Embryonic facial prominence (tissue), 1 donor: ENCODE results near the gene E2F1.
A peak's percentile ranks its signal among the peaks of the same experiment; 100 is the strongest.

ENCODE experiments used
- DNase-seq: peaks from one replicate; pipeline ENCODE4 v3.0.0-alpha.2; 2016; ENCODE audit errors: extremely low spot score

E2F1 gene

DNA sequence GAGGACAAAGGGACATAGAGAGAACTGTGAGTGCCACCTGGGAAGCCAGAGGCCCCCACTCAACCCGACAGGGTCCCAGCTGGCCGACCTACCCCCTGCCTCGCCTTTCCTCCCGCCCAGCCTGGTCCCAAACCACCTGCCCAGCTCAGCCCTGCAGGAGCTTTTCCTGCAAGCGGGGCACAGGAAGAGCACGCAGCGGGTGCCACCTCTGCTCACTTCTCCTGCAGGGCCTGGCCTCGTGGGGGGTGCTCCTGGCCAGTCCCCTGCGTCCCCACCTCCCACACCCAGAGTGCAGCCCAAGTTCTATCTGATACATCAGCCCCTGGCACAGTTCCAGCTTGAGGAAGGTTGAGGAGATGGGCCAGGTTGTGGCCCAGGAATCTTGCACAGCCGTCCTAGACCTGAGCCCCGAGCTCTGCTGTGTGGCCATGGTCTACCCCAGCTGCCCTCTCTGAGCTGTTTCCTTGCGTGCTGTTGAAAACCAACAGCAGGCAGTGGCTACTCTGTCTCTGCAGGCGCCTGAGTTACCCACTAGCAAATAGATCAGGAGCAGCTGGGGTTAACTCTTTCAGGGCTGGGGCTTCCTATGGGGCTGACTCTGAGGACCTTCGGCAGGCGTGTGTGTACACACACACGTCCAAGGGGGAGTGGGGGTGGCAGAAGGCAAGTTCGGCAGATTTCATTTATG, 13.6 kb downstream of the E2F1 start:
- no peak for DNase-seq

DNA sequence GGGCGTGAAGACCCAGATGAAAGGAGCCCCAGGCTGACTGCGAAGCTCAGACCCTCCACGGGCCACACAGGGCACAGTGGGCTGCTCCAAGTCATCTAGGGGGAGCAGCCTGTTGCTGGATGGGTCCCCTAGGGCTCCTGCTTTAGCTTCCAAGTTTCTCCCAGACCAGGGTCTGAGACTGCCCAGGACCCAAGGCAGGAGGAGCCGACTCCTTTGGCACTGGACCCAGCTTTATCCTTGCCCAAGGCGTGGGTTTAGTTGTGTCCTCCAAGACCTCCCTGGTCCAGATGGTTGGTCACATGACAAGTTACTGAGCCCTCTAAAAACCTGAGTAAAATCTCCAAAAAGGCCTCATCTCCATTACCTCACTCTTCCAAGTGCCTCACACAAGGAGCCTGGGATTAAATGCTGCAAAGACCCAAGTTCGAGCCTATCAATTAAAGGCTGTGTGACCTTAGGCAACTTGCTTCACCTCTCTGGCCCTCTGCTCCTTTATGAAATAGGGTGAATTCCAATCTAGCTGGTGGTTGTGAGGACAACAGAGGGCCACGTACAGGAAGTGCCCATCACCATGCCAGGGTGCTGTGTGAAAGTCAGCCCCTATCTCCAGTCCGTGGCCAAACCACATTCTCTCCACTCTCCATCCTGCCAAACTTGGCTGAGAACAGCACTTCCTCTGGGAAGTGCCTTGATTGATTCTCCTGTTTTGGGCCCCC, 14.5 kb downstream of the E2F1 start:
- no peak for DNase-seq

DNA sequence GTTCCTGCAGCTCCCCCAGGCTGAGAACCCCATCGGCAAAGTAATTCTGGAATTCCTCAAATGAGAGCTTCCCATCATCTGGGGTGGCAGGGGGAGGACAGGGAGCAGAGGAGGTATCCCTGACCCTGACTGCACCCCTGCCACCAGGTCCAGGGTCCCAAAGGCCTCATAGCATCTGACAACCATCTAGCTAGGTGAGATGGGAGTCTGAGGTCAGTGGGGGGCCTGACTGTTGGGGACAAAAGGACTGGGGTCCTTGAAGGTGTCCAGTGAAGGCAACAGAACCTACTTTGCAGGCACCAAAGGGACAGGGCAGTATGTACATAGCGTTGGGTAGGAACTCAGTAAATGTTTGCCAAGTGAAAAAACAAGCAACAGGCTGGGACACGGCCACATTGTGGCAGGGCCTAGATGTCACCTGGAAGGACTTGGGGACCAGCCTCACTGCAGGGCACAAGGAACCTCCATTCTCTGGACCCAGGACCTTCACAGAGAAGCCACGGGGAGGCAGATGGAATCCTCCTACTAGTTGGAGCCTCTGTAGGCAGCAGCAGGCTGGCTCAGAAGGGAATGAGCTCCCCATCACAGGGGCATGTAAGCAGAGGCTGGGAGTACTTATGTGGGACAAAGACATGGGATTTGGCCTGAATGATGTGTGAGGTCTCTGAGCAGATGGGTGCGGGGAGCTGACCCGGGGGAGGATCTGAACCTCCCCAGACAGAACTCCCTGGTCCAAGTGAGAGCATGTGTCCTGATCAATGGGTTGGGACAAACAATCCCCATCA, 15.3 kb downstream of the E2F1 start:
- no peak for DNase-seq

DNA sequence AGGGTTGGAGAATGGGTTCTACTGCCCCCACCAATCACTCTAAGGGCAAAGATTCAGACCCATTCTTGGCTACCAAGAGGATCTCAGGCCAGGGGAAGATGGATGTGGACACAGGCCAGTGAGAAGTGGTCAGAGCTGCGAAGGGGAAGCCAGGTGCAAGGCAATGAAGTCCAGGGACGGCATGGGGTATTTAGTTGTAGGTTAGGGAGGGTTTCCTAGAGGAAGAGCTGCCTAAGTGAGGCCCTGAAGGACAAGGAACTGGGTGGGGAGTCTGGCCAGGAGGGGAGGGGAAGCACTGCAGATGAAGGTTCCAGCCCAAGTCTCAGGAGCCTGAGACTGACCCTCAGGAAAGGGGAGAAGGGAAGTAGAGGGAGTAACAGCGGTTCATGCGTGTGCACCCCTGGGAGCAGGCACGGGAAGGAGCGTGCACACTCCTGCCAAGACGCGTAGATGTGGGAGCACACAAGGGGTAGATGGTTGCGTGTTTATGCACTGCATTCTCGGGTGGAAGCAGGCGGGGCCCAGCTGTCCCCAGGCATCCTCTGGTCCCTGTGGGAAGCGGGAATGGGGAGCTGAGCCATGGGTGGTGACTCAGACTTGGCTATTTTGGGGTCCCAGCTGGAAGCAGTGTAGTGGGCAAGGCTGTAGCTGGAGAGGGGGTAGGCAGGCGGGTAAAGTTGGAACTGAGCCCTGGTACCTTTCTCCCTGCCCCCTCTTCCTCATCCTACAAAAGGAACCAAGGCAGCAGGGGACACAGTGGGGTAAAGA, 16.1 kb downstream of the E2F1 start:
- DNase-seq, result no peak

DNA sequence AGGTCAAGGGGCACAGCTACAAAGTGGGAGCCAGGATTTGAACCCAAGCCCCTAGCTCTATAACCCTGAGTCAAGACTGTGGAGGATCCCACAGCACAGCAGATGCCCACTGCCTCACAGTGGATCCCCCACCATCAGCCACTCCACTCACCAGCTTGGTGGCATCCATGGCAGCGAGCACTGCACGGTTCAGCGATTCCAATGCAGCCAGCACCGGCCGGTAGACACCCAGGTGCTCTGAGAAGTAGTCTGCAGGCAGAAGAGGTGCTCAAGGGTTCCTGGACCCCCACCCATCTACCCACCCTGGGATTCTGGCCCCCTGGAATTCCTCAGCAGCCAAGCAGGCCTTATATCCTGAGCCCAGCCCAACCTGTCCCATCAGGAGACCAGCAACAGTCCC, 17.0 kb downstream of the E2F1 start:
- no peak for DNase-seq

DNA sequence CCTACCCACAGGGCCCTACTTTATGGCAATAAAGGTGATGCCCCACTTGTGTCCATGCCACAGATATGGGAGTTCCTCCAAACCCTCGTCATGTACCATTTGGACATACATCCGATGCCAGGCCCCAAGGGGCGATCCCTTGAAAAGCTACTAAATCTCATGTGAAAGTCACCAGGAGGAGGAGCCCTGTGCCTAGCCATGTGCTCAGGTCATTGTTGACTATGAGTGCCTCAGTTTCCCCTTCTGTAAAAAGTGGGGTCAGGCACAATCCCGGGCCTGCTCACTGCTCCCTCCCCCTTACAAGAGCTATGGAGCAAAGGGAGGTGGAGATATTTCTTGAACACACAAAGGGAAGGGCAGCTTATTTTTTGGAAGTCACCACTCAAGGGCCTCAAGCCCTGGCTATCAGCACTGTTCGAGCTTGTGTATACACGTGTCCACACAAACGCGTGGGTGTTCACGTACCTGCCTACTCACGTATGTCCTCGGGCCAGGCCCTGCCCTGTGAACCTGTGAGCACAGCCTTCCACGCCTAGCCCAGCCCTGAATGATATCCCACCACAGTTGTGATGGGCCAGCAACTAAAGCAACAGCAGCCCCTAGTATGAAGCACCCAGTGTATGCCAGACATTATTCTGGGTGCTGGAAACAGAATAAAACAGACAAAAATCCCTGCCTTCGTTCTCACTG, 17.6 kb downstream of the E2F1 start:
- DNase-seq, result no peak

DNA sequence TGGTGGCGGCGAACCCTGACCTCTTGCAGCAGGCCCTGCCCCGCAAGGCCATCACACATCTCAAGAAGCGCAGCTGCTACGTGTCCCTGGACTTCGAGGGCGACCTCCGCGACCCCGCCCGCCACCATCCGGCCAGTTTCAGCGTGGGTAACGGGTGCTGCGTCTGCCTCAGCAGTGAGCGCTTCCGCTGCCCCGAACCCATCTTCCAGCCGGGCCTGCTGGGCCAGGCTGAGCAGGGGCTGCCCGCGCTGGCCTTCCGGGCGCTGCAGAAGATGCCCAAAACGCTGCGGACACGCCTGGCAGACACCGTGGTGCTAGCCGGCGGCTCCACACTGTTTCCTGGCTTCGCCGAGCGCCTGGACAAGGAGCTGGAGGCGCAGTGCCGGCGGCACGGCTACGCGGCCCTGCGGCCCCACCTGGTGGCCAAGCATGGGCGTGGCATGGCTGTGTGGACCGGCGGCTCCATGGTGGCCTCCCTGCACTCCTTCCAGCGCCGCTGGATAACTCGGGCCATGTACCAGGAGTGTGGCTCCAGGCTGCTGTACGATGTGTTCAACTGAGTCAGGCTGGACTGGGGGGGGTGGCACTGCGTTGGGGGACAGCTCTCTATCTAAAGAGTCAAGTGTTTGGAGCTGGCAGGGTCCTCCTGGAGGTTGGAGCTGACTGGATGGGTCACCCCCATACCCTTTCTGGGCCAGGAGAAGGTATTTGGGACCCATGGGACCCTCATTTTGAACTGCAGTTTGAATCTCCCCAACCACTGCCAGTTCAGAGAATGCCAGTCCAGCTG, 18.3 kb downstream of the E2F1 start:
- no peak for DNase-seq

DNA sequence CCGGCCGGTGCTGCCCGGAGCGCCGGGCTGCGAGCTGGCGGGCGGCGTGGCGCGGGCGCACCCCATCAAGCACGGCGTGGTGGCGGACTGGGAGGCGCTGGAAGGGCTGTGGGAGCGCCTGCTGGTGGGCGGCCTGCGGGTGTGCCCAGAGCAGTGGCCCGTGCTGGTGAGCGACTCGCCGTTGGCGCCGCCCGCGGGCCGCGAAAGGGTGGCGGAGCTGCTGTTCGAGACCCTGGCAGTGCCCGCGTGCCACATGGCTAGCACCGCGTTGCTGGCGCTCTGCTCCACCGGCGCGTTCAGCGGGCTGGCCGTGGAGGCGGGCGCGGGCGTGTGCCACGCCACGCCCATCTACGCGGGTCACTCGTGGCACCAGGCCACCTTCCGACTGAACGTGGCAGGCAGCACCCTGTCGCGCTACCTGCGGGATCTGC, 18.9 kb downstream of the E2F1 start:
- DNase-seq, result no peak

DNA sequence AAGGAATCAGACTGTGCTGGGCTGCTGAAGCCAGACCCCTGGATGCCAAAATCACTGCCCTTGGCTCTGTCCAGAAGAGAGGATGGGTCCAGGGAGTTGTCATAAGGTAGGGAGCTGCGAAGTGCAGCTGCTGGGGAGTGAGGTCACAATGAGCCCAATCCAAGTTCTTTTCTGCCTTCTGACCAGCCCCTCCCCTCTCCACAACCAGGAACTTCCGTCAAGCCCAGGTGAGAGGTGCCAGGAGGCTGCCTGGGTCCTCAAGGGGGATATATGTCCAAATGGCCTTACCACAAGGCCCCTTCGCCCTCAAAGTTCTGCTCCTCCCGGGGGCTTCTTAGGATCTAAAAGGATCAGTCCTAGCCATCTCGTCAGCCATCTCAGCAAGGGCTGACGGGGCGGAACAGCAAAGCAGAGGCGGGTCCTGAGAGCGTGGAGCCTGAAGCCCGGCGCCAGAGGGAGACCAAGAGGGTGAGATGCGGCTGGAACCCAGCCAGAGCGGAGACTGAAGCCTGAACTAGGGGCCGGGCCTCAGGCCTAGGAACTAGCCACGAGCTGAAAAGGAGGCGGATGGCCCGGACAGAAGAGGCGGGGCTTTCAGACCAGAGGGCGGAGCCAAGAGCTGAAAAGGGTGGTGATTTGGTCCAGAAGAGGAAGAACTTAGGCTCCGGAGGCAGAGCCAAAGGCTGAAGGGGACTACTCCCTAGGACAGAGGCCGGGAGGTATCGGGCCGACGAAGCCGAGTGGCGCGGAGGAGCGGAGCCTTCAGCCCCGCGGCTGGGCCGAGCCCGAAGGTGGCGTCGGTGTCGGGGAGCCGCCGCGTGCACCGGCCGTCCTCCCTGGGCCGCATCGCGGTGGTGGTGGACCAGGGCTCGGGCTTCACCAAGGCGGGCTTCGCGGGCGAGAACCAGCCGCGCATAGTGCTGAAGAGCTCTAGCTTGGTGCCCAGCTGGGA, 19.6 kb downstream of the E2F1 start, which contains the start of gene ACTL10:
Gene ACTL10 (plus strand): TSS at position 651 of the 952 bp plus-strand sequence. CDS start 555 bp downstream, outside the sequence.
- peak; percentile 70 for DNase-seq

DNA sequence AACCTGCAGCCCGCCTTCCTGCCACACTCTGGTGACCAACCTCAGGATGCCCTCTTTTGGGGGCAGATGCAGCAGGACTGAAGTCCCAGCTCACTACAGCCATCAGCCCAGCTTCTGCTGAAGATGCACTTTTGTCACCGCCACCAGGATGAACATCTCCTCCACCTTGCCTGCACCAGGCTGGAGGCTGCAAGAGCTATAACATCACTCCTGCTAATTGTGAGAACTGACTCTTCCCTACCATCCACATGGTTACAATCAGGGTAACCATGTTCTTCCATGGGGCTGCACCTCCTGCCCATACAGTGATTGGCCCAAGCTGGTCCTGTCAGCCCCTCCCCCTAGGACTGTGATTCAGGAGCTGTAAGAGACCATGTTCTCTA, 21.4 kb downstream of the E2F1 start:
- no peak for DNase-seq

DNA sequence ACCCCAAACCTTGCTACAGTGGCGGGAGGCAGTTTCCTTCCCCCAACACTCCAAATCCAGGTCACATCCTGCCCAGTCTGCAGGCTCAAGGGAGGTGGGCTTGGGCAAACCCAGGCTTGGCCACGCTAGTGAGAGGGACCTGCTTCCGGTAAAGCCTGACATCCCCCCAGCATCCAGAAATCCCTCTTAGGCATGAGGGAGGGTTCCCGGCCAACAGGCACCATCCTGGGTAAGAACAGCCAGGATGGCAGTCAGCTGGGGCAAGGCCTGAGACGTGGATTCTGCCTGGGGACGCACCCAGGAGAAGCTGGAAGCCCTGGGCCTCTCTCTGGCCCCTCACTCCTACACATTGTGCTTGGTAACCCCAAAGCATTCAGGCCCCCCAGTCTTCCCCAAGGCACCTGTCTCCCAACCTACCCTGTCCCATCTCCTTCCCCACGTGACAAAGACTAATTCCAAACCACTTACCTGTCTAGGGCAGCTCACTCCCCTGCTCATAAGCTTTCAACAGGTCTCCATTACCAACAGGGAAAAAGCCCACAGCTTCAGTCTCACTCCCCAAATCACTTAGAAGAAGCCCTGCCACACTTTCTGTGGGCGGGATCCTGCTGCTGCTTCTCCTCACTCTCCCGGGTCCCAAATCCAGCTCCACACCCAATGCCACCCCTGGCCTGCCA, 22.0 kb downstream of the E2F1 start:
- no peak for DNase-seq

DNA sequence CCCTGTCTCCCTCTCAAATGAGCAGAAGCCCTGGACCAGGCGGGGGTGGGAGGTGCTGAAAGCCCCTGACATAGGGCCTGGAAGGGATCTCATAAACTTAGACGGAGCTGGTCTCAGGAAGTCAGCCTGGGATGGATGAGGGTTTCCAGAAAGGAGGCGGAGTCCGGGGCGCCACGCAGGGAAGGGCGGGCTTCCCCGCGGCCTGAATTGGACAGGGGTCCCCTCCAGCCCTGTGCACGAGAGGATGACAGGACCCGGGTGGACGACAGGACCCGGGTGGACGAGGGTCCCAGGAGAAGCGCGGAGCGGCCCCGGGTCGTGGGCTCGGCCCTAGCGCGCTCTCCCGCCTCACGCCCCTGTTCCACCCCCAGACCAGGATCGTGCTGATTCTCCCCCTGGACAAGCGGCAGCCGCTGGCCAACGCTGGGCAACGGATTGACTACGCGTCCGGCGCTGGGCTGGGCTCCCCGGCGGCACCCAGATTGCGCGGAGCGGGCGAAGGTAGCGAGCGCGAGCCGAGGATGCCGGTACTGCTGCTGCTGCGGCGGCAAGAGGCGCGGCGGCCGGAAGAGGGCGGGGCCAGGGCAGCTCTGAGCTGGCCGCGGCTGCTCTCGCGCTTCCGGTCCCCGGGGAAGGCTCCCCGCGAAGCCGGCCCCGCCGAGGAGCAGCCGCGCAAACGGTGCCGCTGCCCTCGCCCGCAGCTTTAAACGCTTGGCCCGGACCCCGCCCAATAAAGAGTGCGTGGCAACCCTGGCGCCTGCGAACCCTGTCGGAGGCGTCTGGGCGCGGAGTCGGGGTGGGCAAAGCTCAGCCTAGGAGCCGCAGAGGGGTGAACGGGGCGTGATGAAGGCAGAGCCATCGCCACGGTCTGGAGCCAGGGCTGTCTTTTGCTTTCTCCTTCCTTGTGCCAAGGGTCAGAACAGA, 22.8 kb downstream of the E2F1 start:
- no peak for DNase-seq

DNA sequence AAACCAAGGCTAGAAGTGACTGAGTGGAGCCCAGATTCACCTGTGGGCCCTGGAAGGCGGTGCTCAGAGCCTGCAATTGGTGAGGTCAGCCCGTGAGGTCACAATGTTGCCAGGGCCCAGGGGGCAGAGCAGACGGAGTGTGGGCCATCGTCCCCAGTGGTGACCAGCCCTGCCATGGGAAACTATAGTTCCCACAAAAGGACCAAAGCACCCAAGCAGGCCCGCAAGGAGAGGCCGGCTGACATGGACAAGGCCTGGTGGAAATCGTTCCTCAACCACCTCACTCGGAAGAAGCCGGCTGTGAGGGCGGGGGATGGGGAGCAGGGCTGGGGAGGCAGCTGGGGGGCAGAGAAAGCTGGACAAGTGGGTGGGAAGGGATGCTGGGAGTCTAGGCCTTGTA, 24.0 kb downstream of the E2F1 start, which contains the start of gene C20orf144:
Gene C20orf144 (plus strand): TSS at position 156 of the 400 bp plus-strand sequence. CDS start 19 bp downstream, at position 175.
- no peak for DNase-seq

DNA sequence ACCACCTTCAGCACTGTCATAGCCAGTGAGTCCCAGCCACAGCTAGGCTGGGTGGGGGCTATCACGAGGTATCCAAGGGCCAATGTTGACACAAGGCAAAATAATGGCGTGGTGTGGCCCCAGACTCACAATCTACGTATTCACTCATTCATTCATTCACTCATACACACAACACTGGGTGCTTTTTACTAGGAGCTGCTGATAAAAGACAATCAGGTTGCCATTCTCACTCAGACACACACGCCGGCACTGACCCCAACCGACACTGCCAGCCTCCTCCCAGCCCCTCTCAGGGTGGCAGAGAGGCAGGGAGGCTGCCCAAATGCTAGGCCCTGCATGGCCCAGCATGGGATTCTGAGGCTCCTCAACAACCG, 25.5 kb downstream of the E2F1 start:
- DNase-seq, result no peak

DNA sequence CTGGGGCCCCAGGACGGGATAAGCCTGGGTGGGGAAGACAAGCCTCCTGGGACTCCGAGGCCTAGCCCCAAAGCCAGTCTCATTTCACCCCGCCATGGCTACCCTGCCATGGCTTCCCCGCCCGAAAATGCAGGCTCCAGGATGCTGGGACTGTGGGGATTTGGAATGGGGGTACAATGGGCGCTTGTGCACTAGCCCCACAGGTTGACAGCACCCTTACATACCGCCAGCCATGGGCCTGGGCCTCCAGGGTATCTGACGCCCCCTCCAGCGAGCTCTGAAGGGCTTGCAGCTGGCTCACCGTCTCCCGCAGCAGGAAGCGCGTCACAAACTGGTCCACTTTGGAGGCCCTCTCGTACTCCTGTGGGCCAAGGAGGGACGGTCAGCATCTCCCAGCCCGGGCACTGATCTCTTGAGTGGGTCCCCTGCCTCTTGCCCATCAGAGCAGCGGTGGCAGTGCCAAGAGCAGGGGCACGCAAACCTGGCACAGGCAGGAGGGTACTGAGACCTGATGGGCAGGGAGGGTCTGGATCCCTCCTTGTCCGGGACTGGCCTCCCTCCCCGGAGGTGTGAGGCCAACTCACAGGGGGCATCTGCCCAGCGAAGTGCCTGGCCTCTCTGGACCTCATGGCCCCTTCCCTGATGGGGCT, 26.0 kb downstream of the E2F1 start:
- no peak for DNase-seq

DNA sequence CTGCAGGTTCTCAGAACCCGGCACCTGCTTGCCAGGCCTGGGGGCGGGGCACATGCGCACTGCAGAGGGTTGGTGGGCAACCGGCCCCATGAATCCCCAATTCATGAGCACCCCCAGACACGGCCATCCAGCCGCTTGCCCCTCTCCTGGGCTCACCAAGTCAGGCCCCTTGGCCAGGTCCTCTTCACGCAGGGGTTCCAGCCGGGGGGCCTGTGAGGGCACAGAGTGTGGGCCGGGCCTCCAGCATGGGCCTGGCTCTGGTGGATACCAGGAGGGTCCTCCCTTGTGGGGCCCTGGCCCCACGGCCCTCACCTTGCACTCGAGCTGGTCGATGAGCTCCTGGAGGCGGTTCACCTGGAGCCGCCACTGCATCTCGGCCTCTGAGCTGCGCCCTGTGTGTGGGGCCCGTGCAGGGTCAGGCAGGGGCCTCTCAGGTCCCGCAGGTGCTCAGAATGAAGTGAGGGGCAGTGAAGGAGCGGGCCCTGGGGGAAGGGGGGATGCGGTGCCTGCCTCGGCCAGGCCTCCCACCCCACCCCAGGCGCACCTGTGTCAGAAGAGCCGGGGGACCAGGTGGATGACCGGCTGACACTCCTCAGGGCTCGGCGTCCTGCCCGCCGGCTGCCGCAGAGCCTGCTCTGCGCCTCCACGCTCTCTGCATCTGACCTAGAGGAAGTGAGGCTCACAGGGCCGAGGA, 26.7 kb downstream of the E2F1 start:
- no peak for DNase-seq
